IPS-NIHi7 (cell line): Measurements from ENCODE around the gene TAF4B.
"Not testable (repeated sequence)": the region's sequence is repeated elsewhere in the genome, so short reads cannot be mapped to it uniquely, and the experiment has no call there.

Experiments used
- DNase-seq: peaks from one replicate; pipeline ENCODE4 v3.0.0; 2012; ENCODE audit warnings: mixed read lengths; ENCODE audit errors: extremely low spot score

The TAF4B gene

DNA sequence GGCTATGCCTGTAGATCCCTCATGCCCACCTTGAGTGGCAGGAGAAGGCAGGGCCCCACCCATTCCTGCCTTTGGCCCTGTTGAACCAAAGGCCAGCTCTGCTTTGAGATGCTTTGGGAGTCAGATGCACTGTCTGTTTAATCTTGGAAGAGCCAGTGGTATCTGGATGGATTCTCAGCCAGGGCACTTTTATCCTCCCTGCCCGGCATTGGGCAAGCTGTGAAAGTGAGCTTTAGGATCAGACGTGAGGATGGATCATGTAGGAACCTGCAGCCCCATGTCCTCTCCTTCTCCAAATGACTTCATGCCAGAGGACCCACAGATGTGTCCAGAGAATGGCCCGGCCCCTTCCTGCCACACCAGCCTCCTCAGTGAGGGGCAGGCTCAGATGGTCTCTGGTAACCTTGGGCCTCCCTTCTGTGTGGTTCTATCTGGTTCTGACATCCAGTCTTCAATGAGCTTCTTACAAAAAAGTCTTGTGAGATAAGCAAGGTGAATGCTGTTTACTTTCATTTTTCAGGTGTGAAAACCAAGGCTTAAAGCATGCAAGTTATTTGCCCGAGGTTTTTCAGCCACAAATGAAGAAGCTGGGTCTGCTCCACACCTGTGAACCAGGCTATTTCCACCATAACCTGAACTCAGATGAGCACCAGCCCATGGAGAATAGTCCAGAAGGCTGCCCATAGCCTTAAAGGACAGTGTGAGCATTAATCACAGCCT lies 198.3 kb downstream of the TAF4B start:
- no peak for DNase-seq

DNA sequence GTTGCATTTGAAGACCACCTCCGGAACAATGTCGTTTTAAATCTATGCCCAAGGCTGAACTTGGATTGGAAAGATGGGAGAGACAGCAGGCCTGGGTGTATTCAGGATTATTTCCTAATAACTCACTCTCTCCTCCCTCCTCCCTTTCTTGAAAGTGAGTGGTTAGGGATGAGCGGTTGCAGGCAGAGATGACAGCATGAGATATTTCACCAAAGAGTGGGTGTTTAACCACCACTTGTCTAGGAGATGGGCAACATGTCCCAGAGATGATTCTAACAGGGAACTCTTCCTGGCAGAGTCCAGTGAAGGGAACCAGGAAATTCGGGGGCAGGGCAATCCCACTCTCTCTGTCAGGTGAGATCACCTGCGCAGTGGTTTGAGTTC lies 198.9 kb downstream of the TAF4B start:
- no peak for DNase-seq

DNA sequence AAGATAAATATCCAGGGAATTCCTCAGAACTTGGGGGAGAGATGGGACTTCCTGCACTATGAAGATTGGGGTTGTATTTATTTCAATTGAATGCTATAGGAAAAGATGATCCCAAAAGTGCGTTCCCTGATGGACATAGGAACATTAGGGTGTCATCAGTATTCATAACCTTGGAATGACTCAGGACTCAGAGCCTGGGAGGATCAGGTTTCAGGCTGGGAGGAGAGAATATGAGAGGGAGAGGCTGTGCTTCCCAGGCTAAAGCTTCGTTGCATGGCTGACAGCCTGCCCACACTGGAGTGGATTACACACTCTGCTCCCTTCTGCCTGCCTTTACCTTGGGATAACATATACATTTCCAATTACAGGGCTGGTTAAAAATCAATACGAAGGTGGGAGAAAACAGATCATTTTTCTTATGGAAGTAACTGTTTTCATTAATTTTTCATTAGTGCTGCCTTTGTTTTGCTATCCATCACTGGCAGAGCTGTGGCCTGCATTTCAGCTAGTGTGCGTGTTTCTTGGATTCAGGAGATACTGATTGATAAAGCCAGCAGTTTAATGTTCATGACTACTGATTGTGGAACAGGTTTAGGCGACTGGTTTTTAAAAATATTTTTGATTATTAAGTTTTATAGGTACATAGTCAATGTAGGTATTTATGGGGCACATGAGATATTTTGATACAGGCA lies 203.4 kb downstream of the TAF4B start:
- peak; percentile 67 for DNase-seq

DNA sequence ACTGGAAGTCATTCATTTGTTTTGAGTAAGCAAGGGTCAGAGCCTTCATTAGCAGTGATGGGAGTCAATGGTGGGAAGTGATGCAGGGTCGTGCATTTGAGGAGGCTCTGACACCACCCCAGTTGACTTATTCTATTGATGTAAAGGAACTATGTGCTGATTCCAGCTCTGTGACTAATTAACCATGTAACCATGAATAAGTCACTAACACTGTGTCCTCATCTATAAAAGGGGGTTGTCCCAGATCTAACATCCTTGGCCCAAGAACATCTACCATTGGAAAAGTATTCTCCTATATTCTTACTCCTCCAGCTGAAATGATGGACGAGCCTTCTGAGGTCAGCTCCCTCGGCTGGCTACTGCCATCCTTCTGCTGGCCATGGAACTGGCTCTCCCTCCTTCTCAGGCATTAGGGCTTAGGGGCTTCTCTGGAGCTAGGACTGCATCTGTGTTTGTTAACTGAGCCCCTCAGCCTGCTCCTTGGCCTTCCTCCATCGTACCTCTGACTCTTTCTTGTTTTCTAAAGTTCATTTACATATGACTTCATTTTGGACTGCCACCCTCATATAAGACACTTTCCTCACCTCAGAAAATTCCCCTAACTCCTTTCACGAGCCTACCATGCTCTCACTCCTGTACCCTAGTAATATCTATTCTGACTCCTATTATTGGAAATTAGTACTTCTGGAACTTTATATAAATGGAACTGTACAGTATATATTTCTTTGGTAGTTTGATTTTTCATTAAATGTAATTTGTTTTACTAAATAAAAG lies 206.6 kb downstream of the TAF4B start:
- DNase-seq: no peak

DNA sequence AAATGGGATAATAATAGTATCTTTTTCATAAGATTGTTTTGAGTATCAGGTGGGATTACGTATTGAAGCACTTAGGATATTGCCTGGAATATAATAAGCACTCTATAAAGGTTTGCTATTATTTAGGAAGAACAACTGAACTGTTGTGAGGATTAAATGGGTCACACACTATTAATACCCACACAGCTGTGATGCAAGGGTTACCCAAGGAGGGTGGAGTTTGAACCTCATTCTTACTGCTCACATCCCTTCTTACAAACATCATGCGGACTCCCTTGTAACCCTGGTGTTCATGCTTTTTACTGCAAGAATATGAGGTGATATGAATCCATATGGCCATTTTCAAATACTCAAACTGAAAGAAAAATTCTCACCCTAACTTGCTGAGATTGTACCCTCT lies 208.6 kb downstream of the TAF4B start:
- no peak for DNase-seq

DNA sequence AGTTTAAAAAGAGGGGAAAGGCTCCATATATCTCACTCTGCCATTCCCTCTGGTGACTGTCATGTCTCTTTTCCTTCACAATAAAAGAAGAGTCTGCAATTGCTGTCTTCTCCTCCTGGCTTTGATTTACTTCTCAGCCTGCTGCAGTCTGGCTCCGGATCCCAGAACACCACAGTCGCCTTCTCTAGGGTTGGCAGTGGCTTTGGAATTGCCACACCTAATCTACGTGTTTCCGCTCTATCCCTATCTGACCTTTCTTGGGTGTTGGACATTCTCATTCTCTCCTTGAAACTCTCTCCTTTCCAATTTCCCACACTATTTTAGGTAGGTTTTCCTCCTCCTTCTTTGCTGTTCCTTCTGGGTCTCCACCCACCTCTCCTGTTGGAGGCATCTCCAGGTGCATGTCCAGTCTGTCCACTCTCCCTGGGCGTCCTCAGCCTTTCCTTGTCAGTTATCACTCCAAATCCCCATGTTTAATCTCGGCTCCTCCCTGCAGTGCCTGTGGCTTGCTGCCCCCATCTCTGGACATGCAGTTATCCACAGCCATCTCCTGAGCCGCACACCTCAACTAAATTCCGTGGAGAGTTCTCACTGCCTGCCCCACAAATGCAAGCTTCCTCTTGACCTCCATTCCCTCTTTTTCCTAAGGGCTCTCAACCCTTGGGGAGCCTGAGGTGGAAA lies 209.3 kb downstream of the TAF4B start:
- no peak for DNase-seq

DNA sequence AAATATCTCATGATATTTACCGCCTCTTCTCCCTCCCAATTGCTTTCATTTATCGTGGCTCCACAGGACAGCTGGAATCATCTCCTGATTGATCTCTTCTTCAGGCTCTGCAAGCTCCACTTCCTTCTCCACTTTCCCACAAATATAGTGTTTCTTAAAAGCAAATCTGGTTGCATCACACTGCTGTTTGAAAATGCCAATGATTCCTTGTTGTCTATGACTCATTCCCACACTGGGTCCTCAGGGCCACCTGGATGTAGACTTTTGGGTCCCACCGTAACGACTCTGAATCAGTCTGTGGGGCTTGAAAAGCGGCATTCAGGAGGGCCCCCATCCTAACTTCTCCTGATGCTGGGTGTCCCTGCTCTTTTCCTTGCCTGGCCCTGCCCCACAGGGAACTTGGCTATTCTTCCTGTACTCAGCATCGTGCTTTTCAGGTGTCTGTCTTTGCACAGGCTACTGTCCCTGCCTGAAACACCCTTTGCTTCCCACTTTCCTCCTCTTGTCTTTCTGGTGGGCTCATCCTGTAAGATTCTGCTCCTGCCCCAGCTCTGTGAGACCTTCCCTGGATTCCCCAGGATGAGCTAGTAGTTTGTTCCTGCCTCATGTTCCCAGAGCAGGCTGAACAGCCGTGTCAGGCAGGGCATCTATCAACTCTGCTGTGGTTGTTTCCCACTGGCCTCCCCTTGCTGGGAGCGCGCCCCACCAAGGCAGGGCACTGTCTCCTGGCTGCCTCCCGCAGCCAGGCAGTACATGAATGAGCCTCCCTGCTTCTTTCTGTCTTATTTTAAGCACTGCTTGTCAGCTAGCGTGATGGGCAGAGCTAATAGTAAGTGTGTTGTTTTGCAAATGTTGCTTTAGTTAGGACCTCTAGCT lies 210.2 kb downstream of the TAF4B start:
- no peak for DNase-seq

DNA sequence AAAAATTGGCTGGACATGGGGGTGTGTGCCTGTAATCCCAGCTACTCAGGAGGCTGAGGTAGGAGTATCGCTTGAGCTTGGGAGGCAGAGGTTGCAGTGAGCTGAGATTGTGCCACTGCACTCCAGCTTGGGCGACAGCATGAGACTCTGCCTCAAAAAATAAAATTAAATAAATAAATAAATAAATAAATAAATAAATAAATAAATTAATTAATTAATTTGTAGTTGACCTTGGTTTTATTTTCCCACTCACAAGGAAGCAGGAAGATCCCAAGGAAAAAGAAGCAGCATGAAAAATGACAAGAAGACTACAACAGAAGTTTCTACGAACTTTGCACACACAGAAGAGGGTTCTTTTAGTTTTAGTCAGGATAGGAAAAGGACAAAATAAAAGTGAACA lies 211.4 kb downstream of the TAF4B start:
- DNase-seq: not testable (repeated sequence)

DNA sequence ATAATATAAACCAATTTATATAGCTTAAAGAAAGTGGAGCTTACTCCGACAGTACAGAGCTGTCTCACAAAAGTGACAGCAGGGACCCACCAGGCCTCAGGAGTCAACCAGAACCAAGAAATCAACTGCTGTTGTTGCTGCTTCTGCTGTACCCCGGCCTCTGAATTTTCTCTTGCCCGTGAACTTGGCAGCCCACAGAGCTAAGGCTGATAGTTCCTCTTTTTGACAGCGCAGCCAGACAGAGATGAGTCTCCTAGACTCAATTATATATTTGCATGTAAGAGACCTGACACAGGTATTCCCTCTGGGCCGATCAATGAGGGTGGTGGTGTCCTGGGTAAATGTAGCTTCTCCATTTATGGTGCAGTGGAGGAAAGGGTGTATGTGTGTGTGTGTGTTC lies 212.7 kb downstream of the TAF4B start:
- no peak for DNase-seq

DNA sequence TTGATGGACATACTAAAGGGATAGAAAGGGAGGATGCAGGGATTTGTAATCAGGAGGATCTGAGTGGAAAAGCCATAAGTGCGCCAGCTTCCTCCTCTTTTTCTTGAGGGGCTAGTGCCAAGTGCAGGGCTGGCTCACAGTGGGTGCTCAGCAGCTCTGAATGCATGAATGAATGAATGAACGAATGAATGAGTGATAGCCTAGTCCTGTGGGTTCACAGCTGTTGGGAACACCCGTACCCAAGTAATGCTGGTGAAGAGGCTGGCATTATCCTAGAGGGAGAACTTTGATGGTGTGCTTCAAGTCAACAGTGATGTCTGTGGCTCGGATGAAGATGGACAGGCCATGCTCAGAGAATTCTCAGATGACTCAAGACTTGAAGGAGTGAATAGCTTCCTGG lies 213.3 kb downstream of the TAF4B start:
- no peak for DNase-seq

DNA sequence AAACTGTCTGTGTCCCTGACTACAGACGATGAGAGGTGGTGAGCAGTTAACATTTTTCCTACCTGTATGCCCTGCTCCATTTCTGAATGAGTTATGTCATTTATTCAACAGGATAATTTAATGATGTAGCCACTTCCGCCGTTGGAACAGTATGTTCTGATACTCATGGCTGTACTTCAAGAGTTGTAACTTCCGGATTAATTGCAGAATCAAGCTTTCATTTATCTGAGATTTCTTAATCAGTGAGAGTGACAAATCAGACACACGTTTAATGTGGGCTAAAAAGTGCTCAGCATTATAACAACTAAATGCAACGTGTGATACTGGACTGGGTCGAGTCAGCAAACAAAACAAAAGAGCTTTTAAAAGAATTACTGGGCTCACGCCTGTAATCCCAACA lies 214.4 kb downstream of the TAF4B start:
- no peak for DNase-seq
